ENCODE results near the gene WASHC3. TPM values are rescaled to one million over a fixed set of nuclear protein-coding genes. Genes with fewer than 3 reads are reported as not detected.
"Not testable (repeated sequence)": the region's sequence is repeated elsewhere in the genome, so short reads cannot be mapped to it uniquely, and the experiment has no call there.

The WASHC3 gene
- total and polyA plus RNA-seq, 2 donors (not counting 3 experiments of a cell fraction or from before 2014, with no cell fraction given) = 27.8 to 28.8 TPM

GRCh38 chr12:102093319-102093718 is 31.5 kb upstream of the WASHC3 start:
- FAIRE-seq (no peak), DNase-seq (ENCODE audit: low read depth, low spot score) (no peak)
- Histone ChIP-seq H3K4me1 (ENCODE audit: control insufficient read depth, extremely low read depth, insufficient read depth, low read length) (no peaks in the 10 kb centered on the region), H3K27me3 (ENCODE audit: control insufficient read depth in 2 of 2, insufficient read depth in 2 of 2, low read length in 2 of 2) (no peaks in the 10 kb centered on the region), H2AFZ (ENCODE audit: low read depth, low read length) (no peak overlapping the region), H3K36me3 (ENCODE audit: control insufficient read depth in 2 of 2, extremely low read depth in 1 of 2, insufficient read depth in 2 of 2, low read length in 2 of 2) (no peaks in the 10 kb centered on the region), H3K4me3 (replicated peaks in 1 of 3; ENCODE audit: insufficient read depth in 1 of 3, low read depth in 1 of 3, low read length in 3 of 3) (no peak overlapping the region), H3K79me2 (ENCODE audit: control insufficient read depth, insufficient read depth, low read length) (no peaks in the 10 kb centered on the region), H3K9me3 (replicated peaks; ENCODE audit: control insufficient read depth, insufficient read depth, low read length) (no peaks in the 10 kb centered on the region), H3K4me2 (ENCODE audit: insufficient read depth, low read length) (no peak overlapping the region), H3K9ac (replicated peaks; ENCODE audit: extremely low read depth, insufficient read depth, low read length) (no peak overlapping the region), H3K27ac (ENCODE audit: insufficient read depth, low read depth, low read length) (no peak overlapping the region), H3K9me1 (replicated peaks; ENCODE audit: control insufficient read depth, extremely low read depth, insufficient read depth, low read length) (no peaks in the 10 kb centered on the region), H4K20me1 (replicated peaks; ENCODE audit: control insufficient read depth, extremely low read depth, insufficient read depth, low read length) (no peaks in the 10 kb centered on the region)
- ChIA-PET CTCF (interaction anchor here (0.8 to 1.9 kb wide), 3 partner anchors 76 to 391 kb away, joined by 3 to 11 read pairs (median 3); no protein-coding TSS in a partner anchor), POLR2A (no interaction called here)
- dilution Hi-C loops (cut with MboI; ENCODE audit: extremely low pct_ligation_motif_present, low sequenced_read_pairs) = no loop called here
- BruUV-seq (replicated peaks) = no TSS peak
- intact Hi-C loops (cut with micrococcal nuclease) = no loop called here
- TF ChIP-seq MYC (IDR thresholded peaks at IDR 0.05; ENCODE audit: low read depth, low read length) (no peak), POLR2A (IDR thresholded peaks at IDR 0.05; ENCODE audit: low read depth, low read length) (no peak), POLR2AphosphoS5 (IDR thresholded peaks at IDR 0.05; ENCODE audit: insufficient read depth, low read depth, low read length) (no peak), GATA2 (IDR thresholded peaks at IDR 0.05; ENCODE audit: insufficient read depth, insufficient read length, low read depth, low read length) (no peak), MAX (IDR thresholded peaks at IDR 0.05; ENCODE audit: insufficient read depth, insufficient read length) (no peak), CTCF (IDR thresholded peaks at IDR 0.05; ENCODE audit: extremely low read depth in 1 of 2, insufficient read depth in 1 of 2, low read depth in 1 of 2, low read length in 2 of 2) (no peak), FOS (IDR thresholded peaks at IDR 0.05; ENCODE audit: borderline replicate concordance, insufficient read depth, low read length) (no peak), EZH2 (IDR thresholded peaks at IDR 0.05; ENCODE audit: borderline replicate concordance, low read depth, low read length, severe bottlenecking) (no peak), JUN (IDR thresholded peaks at IDR 0.05; ENCODE audit: borderline replicate concordance, insufficient read depth, insufficient read length, low read depth) (no peak)

GRCh38 chr12:102089228-102089835 is 27.5 kb upstream of the WASHC3 start:
- FAIRE-seq; CTCF ChIA-PET; H3K4me2 ChIP-seq (ENCODE audit: insufficient read depth, low read length); H3K36me3 ChIP-seq (ENCODE audit: control insufficient read depth in 2 of 2, extremely low read depth in 1 of 2, insufficient read depth in 2 of 2, low read length in 2 of 2); H3K9me3 ChIP-seq (replicated peaks; ENCODE audit: control insufficient read depth, insufficient read depth, low read length); H3K9me1 ChIP-seq (replicated peaks; ENCODE audit: control insufficient read depth, extremely low read depth, insufficient read depth, low read length); intact Hi-C loops (cut with micrococcal nuclease); H2AFZ ChIP-seq (ENCODE audit: low read depth, low read length); H3K79me2 ChIP-seq (ENCODE audit: control insufficient read depth, insufficient read depth, low read length); H4K20me1 ChIP-seq (replicated peaks; ENCODE audit: control insufficient read depth, extremely low read depth, insufficient read depth, low read length); dilution Hi-C loops (cut with MboI; ENCODE audit: extremely low pct_ligation_motif_present, low sequenced_read_pairs); H3K9ac ChIP-seq (replicated peaks; ENCODE audit: extremely low read depth, insufficient read depth, low read length); DNase-seq (ENCODE audit: low read depth, low spot score); H3K27ac ChIP-seq (ENCODE audit: insufficient read depth, low read depth, low read length); H3K4me3 ChIP-seq (replicated peaks in 1 of 3; ENCODE audit: insufficient read depth in 1 of 3, low read depth in 1 of 3, low read length in 3 of 3); H3K4me1 ChIP-seq (ENCODE audit: control insufficient read depth, extremely low read depth, insufficient read depth, low read length); POLR2A ChIA-PET; H3K27me3 ChIP-seq (ENCODE audit: control insufficient read depth in 2 of 2, insufficient read depth in 2 of 2, low read length in 2 of 2); BruUV-seq (replicated peaks): not testable (repeated sequence)

Measured in endothelial cell of umbilical vein (primary cell).